Tongue (tissue), 2 donors: ENCODE results near the gene MS4A15. TPM values are rescaled to one million over a fixed set of nuclear protein-coding genes. Genes with fewer than 3 reads are reported as not detected.
"Not testable (repeated sequence)": the region's sequence is repeated elsewhere in the genome, so short reads cannot be mapped to it uniquely, and the experiment has no call there.

ENCODE experiments used
- DNase-seq: peaks from one replicate; pipeline ENCODE4 v3.0.0-alpha.2; 2015
- total RNA-seq: library from RNA; depleted of rRNA; stranded (reverse); fragments of >200 nt; gene quantifications from one replicate; pipeline ENCODE4 v1.2.3, GENCODE V29; 2014

Gene MS4A15
- total RNA-seq, 1 donor from 2014 or later: not detected

GRCh38 chr11:60809249-60809648 is 52.6 kb downstream of the MS4A15 start:
- DNase-seq: no peak

GRCh38 chr11:60809691-60810090 is 53.0 kb downstream of the MS4A15 start:
- DNase-seq: no peak

- no peak for DNase-seq
These were observed 53.5 kb downstream of the MS4A15 start for GRCh38 chr11:60810151-60810550.

- no peak for DNase-seq
These were observed 53.9 kb downstream of the MS4A15 start for GRCh38 chr11:60810569-60810968.

GRCh38 chr11:60813324-60813723 is 56.7 kb downstream of the MS4A15 start:
- no peak for DNase-seq

- DNase-seq: no peak
These were observed 57.4 kb downstream of the MS4A15 start for GRCh38 chr11:60814112-60814511.

GRCh38 chr11:60816590-60817157 is 60.0 kb downstream of the MS4A15 start:
- DNase-seq: no peak

- DNase-seq: no peak
These were observed 61.4 kb downstream of the MS4A15 start for GRCh38 chr11:60818057-60818456.

GRCh38 chr11:60821827-60822599 is 65.3 kb downstream of the MS4A15 start:
- peak; percentile 18 for DNase-seq

GRCh38 chr11:60823745-60824306 is 67.2 kb downstream of the MS4A15 start:
- DNase-seq: not testable (repeated sequence)

- no peak for DNase-seq
These were observed 68.5 kb downstream of the MS4A15 start for GRCh38 chr11:60825118-60825517.

- no peak for DNase-seq
These were observed 69.1 kb downstream of the MS4A15 start for GRCh38 chr11:60825790-60826189.

Other genes starting within 250 kb of the MS4A15 start
- gene MS4A13, start 241.5 kb upstream of the MS4A15 start, total RNA-seq: not detected
- gene MS4A8, start 57.3 kb upstream of the MS4A15 start, total RNA-seq: not detected
- gene MS4A18, start 32.1 kb upstream of the MS4A15 start, total RNA-seq: not detected
- gene MS4A10, start 28.5 kb downstream of the MS4A15 start, total RNA-seq: not detected
- gene CCDC86, start 85.2 kb downstream of the MS4A15 start, total RNA-seq: 10.3 TPM
- 1.3 TPM for gene PTGDR2, start 99.1 kb downstream of the MS4A15 start, total RNA-seq
- gene ZP1, start 110.7 kb downstream of the MS4A15 start, total RNA-seq: not detected
- 35.9 TPM for gene PRPF19, start 149.7 kb downstream of the MS4A15 start, total RNA-seq
- gene TMEM109, start 157.3 kb downstream of the MS4A15 start, total RNA-seq: 34.0 TPM
- 29.7 TPM for gene TMEM132A, start 167.6 kb downstream of the MS4A15 start, total RNA-seq
- 8.0 TPM for gene SLC15A3, start 195.3 kb downstream of the MS4A15 start, total RNA-seq
- gene CD6, start 214.8 kb downstream of the MS4A15 start, total RNA-seq: not detected